K562 (cell line): ENCODE data around the gene RAB3IP. TPM values are rescaled to one million over a fixed set of nuclear protein-coding genes. Genes with fewer than 3 reads are reported as not detected.
A peak's percentile ranks its signal among the peaks of the same experiment; 100 is the strongest.

Source experiments
- BRF2 ChIP-seq: IDR thresholded peaks from 3 replicates; pipeline ENCODE4 v1.6.1; 2011; ENCODE audit warnings: borderline replicate concordance, mild to moderate bottlenecking; ENCODE audit not compliant: insufficient read length, insufficient read depth
- CHD2 ChIP-seq: IDR thresholded peaks from 2 replicates; pipeline ENCODE4 v1.6.1; 2011; ENCODE audit warnings: low read depth, low read length
- E2F1 ChIP-seq: sonication (generic); formaldehyde crosslinking; IDR thresholded peaks from 2 replicates; pipeline ENCODE4 v1.8.1; 2023; ENCODE audit warnings: mild to moderate bottlenecking, missing genetic modification reagents, moderate library complexity
- GTF2E2 ChIP-seq: fragments of 200-800 bp; sonication (Bioruptor generic); IDR thresholded peaks from 2 replicates; pipeline ENCODE4 v1.6.1; 2016; ENCODE audit warnings: missing genetic modification characterization, missing compliant biosample characterization
- HOMEZ ChIP-seq: fragments of 250-450 bp; sonication (Bioruptor Pico); IDR thresholded peaks from 2 replicates; pipeline ENCODE4 v1.4.0; 2020; ENCODE audit warnings: mild to moderate bottlenecking, moderate library complexity
- ILK ChIP-seq: fragments of 450-650 bp; IDR thresholded peaks from 2 replicates; pipeline ENCODE4 v1.6.1; 2016; ENCODE audit warnings: missing genetic modification characterization, low read depth, mild to moderate bottlenecking, missing compliant biosample characterization, moderate library complexity, borderline replicate concordance
- MAZ ChIP-seq, 2 experiments: fragments of 450-650 bp in 1 of 2; sonication (generic) in 1 of 2; formaldehyde crosslinking; IDR thresholded peaks in 1 of 2; conservative IDR thresholded peaks in 1 of 2; 2 replicates each; pipeline versions ENCODE4 v1.4.0 to v1.5.0; 2020; ENCODE audit warnings: mild to moderate bottlenecking in 1 of 2, missing genetic modification reagents in 1 of 2
- NR2C1 ChIP-seq, 2 experiments: fragments of 450-650 bp; IDR thresholded peaks; 2 replicates each; pipeline ENCODE4 v1.6.1; 2017; ENCODE audit warnings: mild to moderate bottlenecking in 2 of 2, antibody characterized with exemption in 1 of 2, inconsistent platforms in 1 of 2, missing compliant biosample characterization in 1 of 2, missing genetic modification characterization in 1 of 2
- NR2C2 ChIP-seq, 2 experiments: fragments of 200-800 bp in 1 of 2; sonication (Bioruptor generic) in 1 of 2; sonication (generic) in 1 of 2; formaldehyde crosslinking in 1 of 2; IDR thresholded peaks; 2 replicates each; pipeline versions ENCODE4 v1.6.1 to v1.8.0; 2016 to 2022; ENCODE audit warnings: mild to moderate bottlenecking in 1 of 2, missing compliant biosample characterization in 1 of 2, missing genetic modification characterization in 1 of 2, missing genetic modification reagents in 1 of 2
- OTX1 ChIP-seq: fragments of 450-650 bp; formaldehyde crosslinking; IDR thresholded peaks from 2 replicates; pipeline ENCODE4 v1.4.0; 2022; ENCODE audit warnings: mild to moderate bottlenecking
- POLR2A ChIP-seq: fragments of 450-650 bp; conservative IDR thresholded peaks from 2 replicates; pipeline ENCODE4 v1.6.1; 2016
- ZNF146 ChIP-seq: IDR thresholded peaks from one replicate; pipeline ENCODE4 v1.6.1; 2018; ENCODE audit warnings: missing compliant biosample characterization; ENCODE audit not compliant: unreplicated experiment
- ZNF407 ChIP-seq: fragments of 450-650 bp; IDR thresholded peaks from 2 replicates; pipeline ENCODE4 v1.6.1; 2016; ENCODE audit warnings: low read depth
- polyA plus RNA-seq, 8 experiments: library from polyadenylated mRNA; depleted of rRNA in 4 of 8; stranded (reverse) in 5 of 8; unstranded in 3 of 8; fragments of >200 nt; fragmentation: Nextera tagmentation in 2 of 8; fragmentation: Illumina TruSeq in 1 of 8; extraction: Ambion mirVana in 2 of 8; extraction: Trizol in 1 of 8; gene quantifications; 2 replicates each; pipeline versions ENCODE4 v1.2.1 to v1.2.3, GENCODE V29; 2011 to 2014; ENCODE audit warnings: inconsistent platforms in 1 of 8, missing spikeins in 1 of 8
- total RNA-seq, 7 experiments: library from RNA; depleted of rRNA in 6 of 7; stranded (reverse); fragments of >200 nt in 6 of 7; fragmentation: Illumina TruSeq in 2 of 7; extraction: Trizol in 2 of 7; gene quantifications; 2 replicates each; pipeline versions ENCODE4 v1.2.1 to v1.2.3, GENCODE V29; 2011 to 2021; ENCODE audit warnings: low replicate concordance in 1 of 7

The RAB3IP gene
- total and polyA plus RNA-seq, 9 of the 15 experiments (the other 6 are each of a cell fraction or from before 2014, with no cell fraction given): 5.6 to 25.5 (median 11.3) TPM

- TF ChIP-seq OTX1 (CRISPR knock-in tag) (no peak), E2F1 (0 out of 2 replicates have a peak, but pooled peaks have one; percentile 33), GTF2E2 (tag) (peak; percentile 26; the same call in 1 of the 2 replicates), NR2C1 (IDR thresholded peaks at IDR 0.05) (no peak), NR2C1 (tag; IDR thresholded peaks at IDR 0.05) (no peak), ZNF146 (no peak), MAZ (CRISPR knock-in tag; conservative IDR thresholded peaks at IDR 0.05 in 1 of 2, IDR thresholded peaks at IDR 0.05 in 1 of 2) (peak; percentile 73 to 85), CHD2 (no peak), NR2C2 (CRISPR knock-in tag; IDR thresholded peaks at IDR 0.05) (no peak), NR2C2 (tag; IDR thresholded peaks at IDR 0.05) (peak; percentile 21; the same call in 1 of the 2 replicates), HOMEZ (CRISPR knock-in tag) (no peak), ILK (no peak), BRF2 (no peak), POLR2A (peak; percentile 54; the same call in 1 of the 2 replicates), ZNF407 (no peak)
Observed at GRCh38 chr12:69738351-69739286, at the start of gene RAB3IP (continued).
